Muscle of leg (tissue), 11 donors: Measurements from ENCODE around the gene SCYGR1. TPM values are rescaled to one million over a fixed set of nuclear protein-coding genes. Genes with fewer than 3 reads are reported as not detected.
"Not testable (repeated sequence)": the region's sequence is repeated elsewhere in the genome, so short reads cannot be mapped to it uniquely, and the experiment has no call there.

Source experiments
- DNase-seq: peaks from one replicate; pipeline ENCODE4 v3.0.0; 2013
- H3K27ac ChIP-seq: one replicate; pipeline ENCODE4 v1.5.1; 2013; ENCODE audit warnings: mild to moderate bottlenecking, low read length, control low read depth
- H3K27me3 ChIP-seq: one replicate; pipeline ENCODE4 v1.6.1; 2013; ENCODE audit warnings: low read length; ENCODE audit not compliant: control insufficient read depth, insufficient read depth
- H3K36me3 ChIP-seq: one replicate; pipeline ENCODE4 v1.6.1; 2013; ENCODE audit warnings: low read length; ENCODE audit not compliant: control insufficient read depth, insufficient read depth
- H3K4me1 ChIP-seq: one replicate; pipeline ENCODE4 v1.6.1; 2013; ENCODE audit warnings: low read length; ENCODE audit not compliant: control insufficient read depth, insufficient read depth
- H3K4me3 ChIP-seq: one replicate; pipeline ENCODE4 v1.5.1; 2013; ENCODE audit warnings: low read length, control low read depth
- H3K9me3 ChIP-seq: replicated peaks from 2 replicates; pipeline ENCODE4 v1.6.1; 2013; ENCODE audit warnings: low read depth, low read length; ENCODE audit not compliant: control insufficient read depth
- WGBS: methylation state at CpG from one replicate; pipeline ENCODE4 v1.1.5; 2013; ENCODE audit warnings: missing lambda C conversion rate; ENCODE audit not compliant: insufficient coverage; 5-methylcytosine and 5-hydroxymethylcytosine counted together
- polyA plus RNA-seq, 8 donors: library from polyadenylated mRNA; unstranded; fragments of 120-200 nt; gene quantifications; one replicate each; pipeline versions ENCODE4 v1.2.1 to v1.2.3, GENCODE V29; 2013; ENCODE audit warnings: inconsistent platforms in 1 of 8, low replicate concordance in 1 of 8; ENCODE audit not compliant: insufficient read length in 8 of 8, insufficient read depth in 1 of 8
- total RNA-seq: library from RNA; stranded (reverse); fragments of 120-200 nt; gene quantifications from one replicate; pipeline ENCODE4 v1.2.4, GENCODE V29; 2013

The SCYGR1 gene
- total and polyA plus RNA-seq, 9 donors: not detected

GRCh38 chr2:227389231-227389630 is 1.5 kb upstream of the SCYGR1 start:
- Histone ChIP-seq H3K9me3 (peaks cover 2% of the 10 kb centered on the region), H3K4me1 (peaks cover 7% of the 10 kb centered on the region), H3K4me3 (no peak overlapping the region), H3K36me3 (no peaks in the 10 kb centered on the region), H3K27me3 (no peaks in the 10 kb centered on the region), H3K27ac (no peak overlapping the region)
- no peak for DNase-seq
- no CpG with 5 or more reads among the region's 3 CpGs for WGBS

- no CpG with 5 or more reads among the region's 7 CpGs for WGBS
- H3K36me3 ChIP-seq: no peaks in the 10 kb centered on the region
- H3K9me3 ChIP-seq: peaks cover 2% of the 10 kb centered on the region
- no peak overlapping the region for H3K4me3 ChIP-seq
- no peak for DNase-seq
- H3K27me3 ChIP-seq: no peaks in the 10 kb centered on the region
- peaks cover 7% of the 10 kb centered on the region for H3K4me1 ChIP-seq
- no peak overlapping the region for H3K27ac ChIP-seq
These were observed 825 bp upstream of the SCYGR1 start for GRCh38 chr2:227388537-227389011.

- no peak for DNase-seq
- no peaks in the 10 kb centered on the region for H3K36me3 ChIP-seq
- peaks cover 2% of the 10 kb centered on the region for H3K9me3 ChIP-seq
- WGBS: no CpG with 5 or more reads among the region's 6 CpGs
- H3K27ac ChIP-seq: no peak overlapping the region
- no peaks in the 10 kb centered on the region for H3K27me3 ChIP-seq
- H3K4me1 ChIP-seq: peaks cover 5% of the 10 kb centered on the region
- no peak overlapping the region for H3K4me3 ChIP-seq
These were observed 1.1 kb downstream of the SCYGR1 start for GRCh38 chr2:227386630-227387029.

- 51% methylated on average over 3 of the region's 3 CpGs for WGBS
- H3K27me3 ChIP-seq: no peaks in the 10 kb centered on the region
These were observed 4.1 kb downstream of the SCYGR1 start for GRCh38 chr2:227383686-227384085.

GRCh38 chr2:227382241-227382835 is 5.4 kb downstream of the SCYGR1 start:
- not testable (repeated sequence) for H3K4me3 ChIP-seq, H3K36me3 ChIP-seq, H3K9me3 ChIP-seq, H3K27me3 ChIP-seq, DNase-seq, H3K27ac ChIP-seq, H3K4me1 ChIP-seq
- WGBS: no CpG with 5 or more reads among the region's 2 CpGs

More at GRCh38 chr2:227383686-227384085, 4.1 kb downstream of the SCYGR1 start:
- Histone ChIP-seq H3K9me3 (peaks cover 2% of the 10 kb centered on the region), H3K36me3 (no peaks in the 10 kb centered on the region), H3K4me1 (peaks cover 5% of the 10 kb centered on the region), H3K27ac (no peak overlapping the region), H3K4me3 (no peak overlapping the region)
- DNase-seq: peak; percentile 33

GRCh38 chr2:227379095-227379494 is 8.7 kb downstream of the SCYGR1 start, which contains the start of gene TM4SF20:
Gene TM4SF20, minus strand, starts transcription at chr2:227379306. Its CDS starts 38 bp downstream, at chr2:227379268.
- WGBS: 75% methylated on average over 2 of the region's 4 CpGs
- H3K4me1 ChIP-seq: no peaks in the 10 kb centered on the region
- no peaks in the 10 kb centered on the region for H3K36me3 ChIP-seq
- no peaks in the 10 kb centered on the region for H3K27me3 ChIP-seq
- DNase-seq: no peak
- no peak within 1 kb of the TSS for H3K27ac ChIP-seq
- H3K9me3 ChIP-seq: no peaks in the 10 kb centered on the region
- H3K4me3 ChIP-seq: no peak within 1 kb of the TSS

GRCh38 chr2:227378371-227378782 is 9.4 kb downstream of the SCYGR1 start:
- 75% methylated on average over 3 of the region's 4 CpGs for WGBS
- Histone ChIP-seq H3K4me1 (no peaks in the 10 kb centered on the region), H3K9me3 (no peaks in the 10 kb centered on the region), H3K27ac (no peak overlapping the region), H3K36me3 (no peaks in the 10 kb centered on the region), H3K4me3 (no peak overlapping the region), H3K27me3 (no peaks in the 10 kb centered on the region)
- no peak for DNase-seq

GRCh38 chr2:227377467-227378351 is 10.0 kb downstream of the SCYGR1 start:
- no peaks in the 10 kb centered on the region for H3K36me3 ChIP-seq
- no peak overlapping the region for H3K27ac ChIP-seq
- 69% methylated on average over 3 of the region's 8 CpGs for WGBS
- H3K4me1 ChIP-seq: no peaks in the 10 kb centered on the region
- no peaks in the 10 kb centered on the region for H3K9me3 ChIP-seq
- no peaks in the 10 kb centered on the region for H3K27me3 ChIP-seq
- H3K4me3 ChIP-seq: no peak overlapping the region
- no peak for DNase-seq

- no peak overlapping the region for H3K27ac ChIP-seq
- no peaks in the 10 kb centered on the region for H3K4me1 ChIP-seq
- no peaks in the 10 kb centered on the region for H3K36me3 ChIP-seq
- H3K27me3 ChIP-seq: no peaks in the 10 kb centered on the region
- no peaks in the 10 kb centered on the region for H3K9me3 ChIP-seq
- WGBS: no CpG with 5 or more reads among the region's 9 CpGs
- no peak overlapping the region for H3K4me3 ChIP-seq
- no peak for DNase-seq
These were observed 10.9 kb downstream of the SCYGR1 start for GRCh38 chr2:227376656-227377396.

- H3K9me3 ChIP-seq: no peaks in the 10 kb centered on the region
- peak; percentile 11 for DNase-seq
- H3K36me3 ChIP-seq: no peaks in the 10 kb centered on the region
- no peak overlapping the region for H3K27ac ChIP-seq
- no peaks in the 10 kb centered on the region for H3K27me3 ChIP-seq
- no CpG with 5 or more reads among the region's 6 CpGs for WGBS
- no peak overlapping the region for H3K4me3 ChIP-seq
- no peaks in the 10 kb centered on the region for H3K4me1 ChIP-seq
These were observed 13.6 kb downstream of the SCYGR1 start for GRCh38 chr2:227374158-227374557.
